Articular chondrocyte of knee joint (primary cell): ENCODE results near the gene PLXNA2. TPM values are rescaled to one million over a fixed set of nuclear protein-coding genes. Genes with fewer than 3 reads are reported as not detected.

Source experiments
- small RNA-seq: library from RNA; depleted of rRNA; stranded (forward); fragments of <200 nt; gene quantifications from one replicate; pipeline ENCODE3, GENCODE V24; 2012
- total RNA-seq: library from RNA; depleted of rRNA; stranded (reverse); fragments of >200 nt; gene quantifications from 2 replicates; pipeline ENCODE4 v1.2.3, GENCODE V29; 2012

Gene PLXNA2, protein sequence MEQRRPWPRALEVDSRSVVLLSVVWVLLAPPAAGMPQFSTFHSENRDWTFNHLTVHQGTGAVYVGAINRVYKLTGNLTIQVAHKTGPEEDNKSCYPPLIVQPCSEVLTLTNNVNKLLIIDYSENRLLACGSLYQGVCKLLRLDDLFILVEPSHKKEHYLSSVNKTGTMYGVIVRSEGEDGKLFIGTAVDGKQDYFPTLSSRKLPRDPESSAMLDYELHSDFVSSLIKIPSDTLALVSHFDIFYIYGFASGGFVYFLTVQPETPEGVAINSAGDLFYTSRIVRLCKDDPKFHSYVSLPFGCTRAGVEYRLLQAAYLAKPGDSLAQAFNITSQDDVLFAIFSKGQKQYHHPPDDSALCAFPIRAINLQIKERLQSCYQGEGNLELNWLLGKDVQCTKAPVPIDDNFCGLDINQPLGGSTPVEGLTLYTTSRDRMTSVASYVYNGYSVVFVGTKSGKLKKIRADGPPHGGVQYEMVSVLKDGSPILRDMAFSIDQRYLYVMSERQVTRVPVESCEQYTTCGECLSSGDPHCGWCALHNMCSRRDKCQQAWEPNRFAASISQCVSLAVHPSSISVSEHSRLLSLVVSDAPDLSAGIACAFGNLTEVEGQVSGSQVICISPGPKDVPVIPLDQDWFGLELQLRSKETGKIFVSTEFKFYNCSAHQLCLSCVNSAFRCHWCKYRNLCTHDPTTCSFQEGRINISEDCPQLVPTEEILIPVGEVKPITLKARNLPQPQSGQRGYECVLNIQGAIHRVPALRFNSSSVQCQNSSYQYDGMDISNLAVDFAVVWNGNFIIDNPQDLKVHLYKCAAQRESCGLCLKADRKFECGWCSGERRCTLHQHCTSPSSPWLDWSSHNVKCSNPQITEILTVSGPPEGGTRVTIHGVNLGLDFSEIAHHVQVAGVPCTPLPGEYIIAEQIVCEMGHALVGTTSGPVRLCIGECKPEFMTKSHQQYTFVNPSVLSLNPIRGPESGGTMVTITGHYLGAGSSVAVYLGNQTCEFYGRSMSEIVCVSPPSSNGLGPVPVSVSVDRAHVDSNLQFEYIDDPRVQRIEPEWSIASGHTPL (N-terminal part only)
- 10.6 and 14.4 TPM in 2 replicates for total RNA-seq

DNA sequence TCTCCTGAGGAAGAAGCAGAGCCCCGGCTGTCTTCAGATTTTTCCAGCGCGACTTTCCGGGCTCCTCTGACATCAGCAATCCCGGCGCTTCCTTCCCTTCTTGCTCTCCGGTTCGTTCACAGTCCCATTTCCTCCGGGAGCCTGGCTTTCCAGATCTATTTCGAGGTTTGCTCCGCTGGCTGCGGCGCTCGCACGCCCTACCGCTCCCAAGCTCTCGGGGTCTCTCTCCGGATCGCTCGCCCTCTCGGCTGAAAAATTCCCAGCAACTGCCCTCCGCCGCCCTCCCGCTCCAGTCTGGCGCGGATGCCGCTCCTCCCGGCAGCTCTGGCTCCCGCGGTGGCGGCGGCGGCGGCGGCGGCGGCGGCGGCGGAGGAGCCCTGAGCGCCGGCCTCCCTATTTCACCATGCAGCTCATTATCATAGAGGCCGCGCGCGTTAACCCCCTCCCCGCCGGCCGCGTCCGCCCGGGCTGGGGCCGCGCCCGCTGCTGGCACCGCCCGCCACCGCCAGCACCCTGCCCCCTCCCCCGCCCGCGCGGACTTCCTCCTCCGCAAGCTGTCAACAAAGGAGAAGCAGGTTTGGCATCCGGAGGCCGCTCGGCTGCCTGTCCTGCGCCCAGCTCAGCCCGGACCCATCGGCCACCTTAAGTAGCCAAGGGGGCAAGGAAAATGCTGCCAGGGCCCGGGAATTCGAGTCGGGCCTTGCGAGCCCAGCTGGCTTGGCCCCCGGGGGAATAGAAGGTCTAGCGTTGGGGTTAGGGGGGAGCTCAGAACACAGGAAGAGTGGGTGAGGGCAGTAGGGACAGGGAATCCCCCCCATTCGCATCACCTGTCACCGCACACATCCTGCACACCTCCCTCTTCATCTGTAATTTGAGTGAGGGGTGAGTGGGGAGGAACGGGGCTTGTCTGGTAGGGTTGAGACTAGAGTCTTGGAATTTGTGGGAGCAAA, at the start of gene PLXNA2:
PLXNA2 (minus strand) TSS at position 418 of the 950 bp plus-strand sequence. CDS start 26,462 bp downstream, outside the sequence.

Small RNA genes within 50 kb of the gene (small RNA-seq; reads per million reads assigned to genes)
- not detected for gene AL606753.1
